ENCODE results near the gene PTPRR.

Gene PTPRR, protein sequence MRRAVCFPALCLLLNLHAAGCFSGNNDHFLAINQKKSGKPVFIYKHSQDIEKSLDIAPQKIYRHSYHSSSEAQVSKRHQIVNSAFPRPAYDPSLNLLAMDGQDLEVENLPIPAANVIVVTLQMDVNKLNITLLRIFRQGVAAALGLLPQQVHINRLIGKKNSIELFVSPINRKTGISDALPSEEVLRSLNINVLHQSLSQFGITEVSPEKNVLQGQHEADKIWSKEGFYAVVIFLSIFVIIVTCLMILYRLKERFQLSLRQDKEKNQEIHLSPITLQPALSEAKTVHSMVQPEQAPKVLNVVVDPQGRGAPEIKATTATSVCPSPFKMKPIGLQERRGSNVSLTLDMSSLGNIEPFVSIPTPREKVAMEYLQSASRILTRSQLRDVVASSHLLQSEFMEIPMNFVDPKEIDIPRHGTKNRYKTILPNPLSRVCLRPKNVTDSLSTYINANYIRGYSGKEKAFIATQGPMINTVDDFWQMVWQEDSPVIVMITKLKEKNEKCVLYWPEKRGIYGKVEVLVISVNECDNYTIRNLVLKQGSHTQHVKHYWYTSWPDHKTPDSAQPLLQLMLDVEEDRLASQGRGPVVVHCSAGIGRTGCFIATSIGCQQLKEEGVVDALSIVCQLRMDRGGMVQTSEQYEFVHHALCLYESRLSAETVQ

DNA sequence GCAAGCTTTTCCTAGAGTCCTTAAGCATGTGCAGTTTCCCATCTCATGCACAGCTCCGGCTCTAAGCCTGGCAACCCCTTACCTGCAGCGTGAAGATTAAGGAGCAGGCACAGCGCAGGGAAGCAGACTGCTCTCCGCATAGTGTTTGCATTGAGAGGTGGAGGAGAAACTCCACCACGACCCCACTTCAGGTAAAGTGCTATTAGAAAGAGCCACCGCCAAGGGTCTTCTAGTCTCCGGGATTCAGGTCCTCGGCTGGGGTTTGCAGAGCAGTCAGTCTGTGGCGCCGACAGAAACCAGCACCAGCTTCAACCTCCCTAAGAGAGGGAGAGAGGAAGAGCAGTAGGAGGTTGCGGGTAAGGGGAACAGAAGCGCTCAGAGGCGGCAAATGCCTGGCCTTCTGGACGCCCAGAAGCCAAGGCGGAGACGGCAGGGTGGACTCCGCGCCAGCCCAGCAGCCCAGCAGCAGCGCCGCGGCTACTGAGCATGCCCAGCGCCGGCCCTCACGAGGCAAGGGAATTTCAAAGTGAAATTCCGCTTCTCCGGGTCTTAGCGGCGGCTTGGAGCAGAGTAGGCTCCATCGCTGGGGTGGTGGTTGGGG lies at the start of gene PTPRR:
TSS of gene PTPRR (minus strand) at position 488 of the 601 bp plus-strand sequence. CDS start at position 140, 348 bp downstream.
- DNase-seq (ENCODE audit: extremely low spot score, insufficient read length, low read depth), result no peak
- FAIRE-seq, result no peak

DNA sequence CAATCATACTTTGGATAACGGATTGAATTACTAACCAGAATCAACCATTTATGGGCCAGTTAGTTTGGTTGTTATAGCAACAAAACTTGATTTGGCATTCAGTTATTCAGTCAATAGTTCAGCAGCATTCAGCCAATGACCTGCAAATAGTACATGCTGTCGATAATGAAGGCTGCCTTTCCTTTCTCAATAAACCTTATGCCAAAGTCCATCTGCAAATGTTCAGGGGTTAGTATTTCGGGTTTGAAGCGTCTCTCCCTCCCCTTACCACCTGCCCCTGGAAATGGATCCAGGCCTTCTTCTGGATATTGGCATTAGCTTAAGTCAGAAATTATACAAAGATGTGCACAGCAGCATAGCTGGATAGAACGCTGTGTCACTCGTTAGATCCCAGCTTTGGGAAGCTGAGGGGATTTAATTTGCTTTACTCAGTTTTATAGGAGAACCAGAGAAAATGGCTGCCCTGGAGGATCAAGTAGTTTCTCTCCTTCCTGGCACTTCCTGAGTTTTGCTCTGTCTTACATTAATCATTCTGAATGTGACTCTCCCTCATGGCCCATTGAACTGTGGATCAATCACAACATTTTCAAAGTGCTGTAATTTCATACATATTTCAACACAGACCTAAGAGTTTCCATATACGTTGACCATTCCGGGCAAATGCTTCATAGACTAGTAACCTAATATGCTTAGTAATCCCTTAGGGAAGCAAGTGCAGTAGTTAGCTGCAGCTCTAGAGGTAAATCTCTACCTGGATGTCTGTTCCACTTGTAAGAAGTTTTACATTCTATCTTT lies 46.7 kb upstream of the PTPRR start:
- FAIRE-seq (no peak), DNase-seq (ENCODE audit: extremely low spot score, insufficient read length, low read depth) (no peak)

DNA sequence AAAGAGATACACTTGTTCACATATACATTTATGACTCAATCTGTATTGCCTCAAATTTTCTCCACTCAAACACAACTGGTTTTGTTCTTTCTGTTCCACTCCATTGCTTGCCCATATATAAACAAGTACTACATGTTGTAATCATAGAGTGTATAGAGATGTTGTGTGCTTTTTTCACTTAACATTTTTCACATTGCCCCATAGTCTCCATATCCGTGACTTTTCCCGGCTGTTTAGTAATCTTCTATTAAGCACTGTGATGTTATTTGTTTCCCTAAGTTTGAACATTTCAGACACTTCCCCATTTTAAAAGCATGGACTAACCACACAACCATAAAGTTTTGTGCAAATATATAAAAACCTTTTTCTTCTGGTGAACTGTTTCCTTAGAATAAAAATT lies 45.5 kb upstream of the PTPRR start:
- no peak for FAIRE-seq
- no peak for DNase-seq (ENCODE audit: extremely low spot score, insufficient read length, low read depth)

DNA sequence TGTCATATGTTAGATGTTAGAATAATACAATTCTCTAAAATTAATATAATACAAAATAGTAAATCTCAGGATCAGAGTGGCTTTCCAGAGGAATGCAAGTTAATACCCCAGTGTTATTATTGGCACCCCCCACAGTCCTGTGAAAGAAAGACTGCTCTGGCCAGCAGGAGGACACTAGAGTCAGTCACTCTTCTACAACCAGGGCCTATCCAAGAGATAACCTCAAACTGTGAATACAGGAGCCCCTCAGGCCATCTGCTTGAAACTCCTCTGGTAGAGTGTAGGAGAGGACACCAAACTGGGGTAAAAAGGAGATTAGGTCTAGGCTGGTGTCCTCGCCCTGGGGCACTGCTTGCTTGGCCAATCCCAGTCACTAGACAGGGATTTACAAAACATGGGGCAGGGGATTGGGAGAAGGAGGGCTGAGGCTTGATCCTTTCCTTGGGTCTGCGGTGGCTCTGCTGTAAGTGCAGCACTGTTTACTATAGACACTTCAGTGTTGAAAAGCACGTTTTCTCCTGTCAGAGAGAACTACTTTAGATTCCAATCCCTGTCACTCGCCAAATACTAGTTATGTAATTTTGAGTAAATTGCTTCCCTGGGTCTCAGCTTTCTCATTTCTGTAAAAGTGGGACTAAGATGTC lies 44.5 kb upstream of the PTPRR start:
- no peak for DNase-seq (ENCODE audit: extremely low spot score, insufficient read length, low read depth)
- no peak for FAIRE-seq

DNA sequence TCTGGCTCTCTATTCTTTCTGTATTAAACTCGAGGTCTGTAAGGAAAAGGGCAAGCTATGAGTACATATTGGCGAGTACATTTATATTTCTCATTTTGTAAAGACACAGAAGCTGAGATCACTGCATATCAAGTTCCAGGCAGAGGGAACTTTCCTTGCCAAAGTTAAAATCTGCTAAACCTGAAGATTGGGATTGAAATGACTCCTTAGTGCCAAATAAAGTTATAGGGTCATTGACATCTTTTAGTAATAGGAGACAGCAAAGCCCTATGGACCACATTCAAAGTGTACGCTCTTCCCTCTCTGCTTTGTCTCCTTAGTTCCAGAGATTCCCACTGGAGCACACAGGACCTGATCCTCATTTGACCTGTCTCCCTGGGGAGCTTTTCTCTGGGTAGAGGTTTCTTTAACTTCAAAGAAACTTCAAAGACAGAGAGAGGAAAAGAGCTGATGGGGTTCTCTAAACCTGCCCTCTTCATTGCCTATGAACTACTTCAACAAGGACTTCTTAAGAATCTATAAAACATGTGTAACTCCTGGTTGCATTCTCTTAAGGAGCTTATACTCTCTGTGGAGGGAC lies 42.6 kb upstream of the PTPRR start:
- FAIRE-seq (no peak), DNase-seq (ENCODE audit: extremely low spot score, insufficient read length, low read depth) (no peak)

DNA sequence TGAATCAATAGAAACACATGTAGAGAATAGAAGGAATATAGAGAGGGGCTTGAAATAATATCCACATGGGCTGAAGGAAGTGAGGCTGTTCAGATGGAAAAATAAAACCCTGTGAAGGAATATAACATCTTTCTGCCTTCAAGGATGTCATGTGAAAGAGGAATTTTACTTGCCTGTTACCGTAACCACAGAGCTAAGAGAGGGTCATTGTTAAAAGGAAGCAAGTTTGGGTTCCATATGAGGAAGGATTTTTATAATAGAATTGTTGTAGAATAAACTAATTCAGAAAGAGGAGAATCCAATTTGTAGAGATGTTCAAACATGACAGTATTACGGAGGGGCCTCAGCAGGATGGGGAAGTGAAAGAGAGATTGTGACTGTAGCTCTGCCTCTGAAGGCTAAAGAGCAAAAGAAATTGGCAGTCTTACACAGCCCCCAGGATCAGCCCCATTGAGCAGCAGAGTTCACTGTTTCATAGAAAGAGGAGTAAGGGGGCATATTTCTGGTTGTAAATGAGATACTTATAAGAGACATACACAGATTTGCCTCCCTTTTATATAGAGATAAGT lies 41.8 kb upstream of the PTPRR start:
- DNase-seq (ENCODE audit: extremely low spot score, insufficient read length, low read depth), result no peak
- FAIRE-seq, result no peak

DNA sequence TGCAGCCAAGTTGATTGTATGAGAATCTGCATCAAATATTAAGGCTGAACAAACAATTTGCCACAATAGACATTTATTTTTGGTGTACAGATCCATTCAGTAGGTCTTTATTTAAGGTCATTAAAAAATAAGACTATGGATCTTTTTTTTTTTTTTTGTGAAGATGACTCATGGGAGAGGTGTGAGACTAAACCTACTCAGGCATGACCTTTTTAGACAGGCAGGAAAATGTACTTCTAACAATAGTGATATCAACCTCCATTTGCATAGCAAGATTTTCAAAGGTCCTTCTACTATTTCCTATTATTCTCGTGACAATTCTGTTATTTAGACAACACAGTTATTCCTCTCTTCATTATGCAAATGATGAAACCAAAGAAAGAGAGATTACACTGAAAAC lies 39.9 kb upstream of the PTPRR start:
- no peak for DNase-seq (ENCODE audit: extremely low spot score, insufficient read length, low read depth)
- FAIRE-seq, result no peak

DNA sequence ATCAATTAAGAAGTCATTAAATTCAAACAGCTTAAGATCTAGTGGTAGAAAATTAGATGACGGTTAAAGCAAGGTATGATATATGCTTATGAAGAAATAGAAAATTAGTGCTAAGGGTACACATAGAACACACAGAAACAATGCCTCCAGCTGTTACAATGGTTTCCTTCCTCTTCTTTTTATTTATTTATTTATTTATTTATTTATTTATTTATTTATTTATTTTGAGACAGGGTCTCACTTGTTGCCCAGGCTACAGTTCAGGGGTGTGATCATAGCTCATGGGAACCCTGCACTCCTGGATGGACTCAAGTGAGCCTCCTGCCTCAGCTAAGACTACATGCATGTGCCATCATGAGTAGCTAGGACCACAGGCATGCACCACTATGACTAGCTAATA lies 34.9 kb upstream of the PTPRR start:
- FAIRE-seq (no peak), DNase-seq (ENCODE audit: extremely low spot score, insufficient read length, low read depth) (no peak)

DNA sequence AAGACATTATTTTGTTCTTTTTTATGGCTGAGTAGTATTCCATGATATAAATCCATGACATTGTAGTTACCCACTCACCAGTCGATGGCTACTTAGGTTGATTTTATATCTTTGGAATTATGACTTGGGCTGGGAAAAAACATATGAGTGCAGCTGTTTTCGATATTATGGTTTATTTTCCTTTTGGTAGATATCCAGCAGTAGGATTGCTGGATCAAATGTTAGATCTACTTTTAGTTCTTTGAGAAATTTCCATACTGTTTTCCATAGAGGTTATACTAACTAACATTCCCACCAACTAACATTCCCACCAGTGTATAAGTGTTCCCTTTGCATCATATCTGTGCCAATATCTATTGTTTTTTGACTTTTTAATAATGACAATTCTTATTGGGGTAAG lies 29.9 kb upstream of the PTPRR start:
- FAIRE-seq, result no peak
- no peak for DNase-seq (ENCODE audit: extremely low spot score, insufficient read length, low read depth)

DNA sequence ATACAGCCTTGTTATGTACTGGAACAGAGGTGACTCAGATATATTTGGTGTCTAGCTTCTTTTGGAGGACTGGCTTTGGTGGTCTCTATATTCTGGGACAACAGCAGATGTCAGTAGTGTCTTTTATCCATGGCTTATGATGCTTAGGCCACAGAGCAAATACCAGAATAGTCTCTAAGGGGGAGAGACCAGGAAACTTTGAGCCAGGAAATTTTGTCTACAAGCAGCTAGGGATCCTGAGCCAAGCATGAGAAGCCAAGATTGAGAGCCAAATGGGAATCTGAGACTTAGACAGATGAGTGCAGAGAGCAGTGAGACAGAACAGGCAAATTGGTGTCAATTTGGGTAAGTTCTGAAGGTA lies 28.4 kb upstream of the PTPRR start:
- FAIRE-seq, result no peak

DNA sequence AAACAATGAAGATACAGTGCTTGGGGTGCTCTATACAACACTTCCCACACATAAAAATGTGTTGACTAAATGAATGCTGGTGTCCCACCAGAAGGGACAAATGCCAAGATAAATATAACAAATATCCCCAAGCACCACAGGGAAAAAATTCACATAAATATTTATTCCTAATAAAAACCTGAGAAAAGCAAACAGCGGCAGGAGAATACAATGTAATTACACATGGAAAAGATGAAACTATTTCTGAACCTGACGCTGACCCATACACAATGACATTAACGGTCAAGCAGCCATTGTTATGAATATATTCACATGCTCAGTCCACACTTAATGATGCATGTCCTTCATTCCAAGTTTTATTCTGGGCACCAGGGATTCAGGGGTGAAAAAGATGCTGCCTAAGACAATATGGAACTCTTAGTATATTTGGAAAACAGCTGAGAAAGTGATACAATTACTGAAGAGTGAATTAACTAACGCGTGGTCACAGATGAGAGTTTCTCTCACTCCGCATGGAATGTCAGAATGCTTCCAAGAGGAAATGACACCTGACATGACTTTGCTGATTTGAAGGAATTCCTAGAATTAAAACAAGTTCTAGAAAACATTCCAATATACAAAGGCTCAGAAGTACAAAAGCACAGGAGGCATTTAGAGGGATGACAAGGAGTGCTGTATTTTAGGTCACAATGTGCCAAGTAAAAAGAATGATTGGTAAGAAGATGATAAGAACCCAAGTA lies 27.9 kb upstream of the PTPRR start:
- FAIRE-seq (no peak), DNase-seq (ENCODE audit: extremely low spot score, insufficient read length, low read depth) (no peak)

More for the DNA sequence above, 28.4 kb upstream of the PTPRR start:
- no peak for DNase-seq (ENCODE audit: extremely low spot score, insufficient read length, low read depth)

DNA sequence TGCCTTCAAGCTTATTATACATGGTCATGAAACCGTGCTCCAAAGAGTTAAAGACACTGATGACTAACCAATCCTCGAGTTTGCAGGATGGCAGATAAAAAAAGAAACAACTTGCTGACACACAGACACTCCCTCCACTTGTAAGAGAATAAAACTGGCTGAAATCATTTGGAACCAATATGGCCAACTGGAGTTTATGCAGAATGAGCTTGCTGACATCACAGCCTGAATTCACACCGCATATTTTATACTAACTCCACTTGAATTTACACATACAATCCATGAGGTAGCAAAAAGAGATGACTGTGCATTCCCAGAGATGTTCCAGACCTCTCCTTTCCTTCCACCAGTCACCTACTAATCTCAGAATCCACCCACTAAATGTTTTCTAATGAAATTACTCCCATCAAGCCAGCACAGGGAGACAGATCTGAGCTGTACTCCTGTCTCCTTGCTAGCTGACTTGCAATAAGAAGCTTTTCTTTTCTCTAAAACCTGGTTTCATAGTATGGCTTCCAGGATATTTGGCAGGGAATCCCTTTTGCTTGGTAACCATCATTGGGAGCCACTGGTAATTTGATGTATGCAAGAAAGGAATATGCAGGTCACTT lies 15.8 kb upstream of the PTPRR start:
- FAIRE-seq, result no peak
- DNase-seq (ENCODE audit: extremely low spot score, insufficient read length, low read depth), result no peak

DNA sequence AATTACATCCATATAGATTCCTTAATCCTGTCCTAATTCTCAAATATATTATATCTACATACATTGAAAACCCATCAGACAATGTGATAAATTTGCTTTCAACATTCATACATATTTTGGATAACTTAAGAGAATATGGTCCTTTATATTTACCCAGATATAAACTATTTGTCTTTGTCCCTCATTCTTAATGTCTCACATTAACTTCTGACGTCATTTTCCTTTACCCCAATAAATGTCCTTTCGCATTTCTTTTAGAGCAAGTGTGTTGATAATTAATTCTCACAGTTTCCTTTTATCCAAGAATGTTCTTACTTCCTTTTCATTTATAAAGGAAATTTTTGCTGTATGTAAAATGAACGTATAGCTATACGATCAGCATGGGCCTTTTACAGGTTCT lies 12.6 kb upstream of the PTPRR start:
- FAIRE-seq (no peak), DNase-seq (ENCODE audit: extremely low spot score, insufficient read length, low read depth) (no peak)

DNA sequence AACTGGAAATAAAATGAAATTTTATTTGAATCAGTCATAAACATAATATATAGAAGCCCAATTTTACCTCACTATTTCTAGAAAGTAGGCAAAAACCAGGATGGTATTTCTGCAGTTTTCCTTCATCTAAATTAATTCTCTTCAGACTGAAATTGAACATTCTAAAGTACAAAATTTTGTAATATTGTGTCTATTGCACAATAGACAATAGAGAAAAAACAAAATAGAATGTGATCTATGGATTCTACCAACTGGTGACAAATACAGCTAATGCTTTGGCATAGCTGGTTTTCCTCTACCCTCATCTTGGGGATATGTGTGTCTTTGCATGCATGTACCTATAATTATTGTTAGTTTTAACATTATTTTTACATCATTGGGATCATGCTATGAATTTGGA lies 8.5 kb upstream of the PTPRR start:
- no peak for DNase-seq (ENCODE audit: extremely low spot score, insufficient read length, low read depth)
- no peak for FAIRE-seq

DNA sequence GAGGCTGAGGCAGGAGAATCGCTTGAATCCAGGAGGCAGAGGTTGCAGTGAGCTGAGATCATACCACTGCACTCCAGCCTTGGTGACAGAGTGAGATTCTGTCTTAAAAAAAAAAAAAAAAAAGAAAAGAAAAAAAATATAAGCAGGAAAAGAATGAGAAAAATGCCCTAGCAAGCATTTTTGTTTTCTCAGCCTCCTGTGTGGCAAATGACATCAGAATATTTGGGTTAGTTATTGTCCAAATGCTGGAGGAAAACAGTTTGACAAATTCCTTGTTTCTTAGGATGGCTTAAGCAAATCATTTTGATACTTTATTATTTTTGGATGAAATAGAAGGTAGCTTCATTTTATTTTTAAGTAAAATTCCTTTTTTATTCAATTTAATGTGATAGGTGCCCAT lies 7.5 kb upstream of the PTPRR start:
- DNase-seq (ENCODE audit: extremely low spot score, insufficient read length, low read depth), result no peak
- FAIRE-seq, result no peak

DNA sequence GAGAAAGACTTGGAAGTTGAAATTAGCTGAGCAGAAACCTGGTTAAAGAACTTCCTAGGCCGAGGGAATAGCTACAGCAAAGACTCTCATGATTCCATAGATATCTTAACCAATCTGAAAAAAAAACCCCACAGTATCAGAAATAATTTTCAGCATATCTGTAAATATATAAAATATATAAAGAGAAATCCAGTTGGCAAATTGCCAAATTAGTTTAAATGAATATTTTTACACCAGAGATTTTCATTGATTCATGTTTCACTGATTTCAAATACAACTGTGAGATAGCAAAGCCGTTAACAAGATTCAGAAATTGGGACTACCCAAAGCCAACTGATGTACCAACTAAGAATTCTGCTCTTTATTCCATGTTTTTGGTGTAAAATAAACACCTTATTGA lies 6.8 kb upstream of the PTPRR start:
- DNase-seq (ENCODE audit: extremely low spot score, insufficient read length, low read depth) (no peak), FAIRE-seq (no peak)

DNA sequence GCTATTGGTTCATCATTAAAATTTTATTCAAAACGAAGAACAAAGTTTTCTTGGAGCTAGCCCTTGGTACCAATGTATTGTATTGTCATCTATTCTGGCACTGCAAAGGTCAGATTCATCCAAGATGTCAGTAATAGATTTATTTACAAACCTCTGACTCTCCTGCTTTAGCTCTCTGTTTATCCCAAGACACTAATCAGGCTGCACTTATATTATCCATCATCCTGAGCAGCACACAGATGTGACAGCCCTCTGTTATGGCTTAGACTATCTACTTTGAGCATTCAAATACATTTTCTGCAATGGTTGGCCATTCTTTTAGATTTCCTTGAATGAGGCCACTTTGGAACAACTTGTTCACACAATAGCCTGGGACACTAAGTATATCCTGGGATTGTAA lies 5.0 kb upstream of the PTPRR start:
- no peak for FAIRE-seq
- no peak for DNase-seq (ENCODE audit: extremely low spot score, insufficient read length, low read depth)

DNA sequence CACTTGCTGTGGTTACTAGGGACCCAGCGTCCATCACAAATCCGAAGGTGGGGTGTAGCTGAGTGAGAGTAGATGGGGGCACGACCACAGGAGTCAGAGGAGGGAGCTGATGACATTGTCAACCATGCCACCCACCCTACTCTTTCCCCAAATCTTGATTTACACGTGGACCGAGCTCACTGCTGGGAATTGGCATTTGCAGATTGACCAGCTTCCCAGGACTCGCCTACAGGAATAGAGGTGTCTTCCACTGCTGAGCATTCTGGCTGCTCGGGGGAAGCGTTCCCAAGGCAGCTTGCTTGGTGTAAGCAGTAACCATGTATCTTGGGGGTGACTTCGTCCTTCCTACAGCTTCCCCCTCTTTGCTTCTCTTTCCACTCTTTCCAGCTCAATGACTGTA lies 353 bp upstream of the PTPRR start:
- FAIRE-seq, result no peak
- no peak for DNase-seq (ENCODE audit: extremely low spot score, insufficient read length, low read depth)
